Lower leg skin (tissue), 3 donors: ENCODE measurements around the gene WDR81.

Source experiments
- CTCF ChIP-seq, 3 donors: fragments of 450-650 bp; IDR thresholded peaks; one replicate each; pipeline ENCODE4 v1.5.1; 2016; ENCODE audit warnings: antibody characterized with exemption in 3 of 3, mild to moderate bottlenecking in 3 of 3, moderate library complexity in 2 of 3
- POLR2A ChIP-seq, 2 donors: fragments of 450-650 bp; IDR thresholded peaks; one replicate each; pipeline ENCODE4 v1.6.1; 2016 to 2017; ENCODE audit warnings: antibody characterized with exemption in 2 of 2, mild to moderate bottlenecking in 1 of 2, moderate library complexity in 1 of 2

GRCh38 chr17:1705004-1705403, 19.5 kb upstream of the WDR81 start:
- TF ChIP-seq CTCF (IDR thresholded peaks at IDR 0.05) (no peak), POLR2A (IDR thresholded peaks at IDR 0.05) (no peak)
